ENCODE data around the gene C1orf159. TPM values are rescaled to one million over a fixed set of nuclear protein-coding genes. Genes with fewer than 3 reads are reported as not detected.
"Not testable (repeated sequence)": the region's sequence is repeated elsewhere in the genome, so short reads cannot be mapped to it uniquely, and the experiment has no call there.

C1orf159 gene
- total and polyA plus RNA-seq, 4 donors: 9.5 to 19.2 (median 13.3) TPM

- Histone ChIP-seq H3K36me3 (ENCODE audit: control insufficient read depth in 4 of 4, insufficient read depth in 4 of 4, low read length in 4 of 4) (peaks cover 0 to 9% (median 3%) of the 10 kb centered on the region in 4 donors), H3K9me3 (ENCODE audit: control insufficient read depth in 4 of 4, insufficient read depth in 3 of 4, low read length in 3 of 4) (no peaks in the 10 kb centered on the region), H3K9ac (ENCODE audit: insufficient read depth in 1 of 2, low read length in 2 of 2) (no peak overlapping the region), H3K27ac (ENCODE audit: low read depth in 1 of 2, low read length in 1 of 2) (no peak overlapping the region), H3K27me3 (ENCODE audit: control insufficient read depth in 3 of 3, insufficient read depth in 3 of 3, low read length in 2 of 3) (peaks cover 5 to 53% (median 16%) of the 10 kb centered on the region in 3 donors), H3K4me1 (ENCODE audit: control insufficient read depth in 5 of 5, insufficient read depth in 5 of 5, low read length in 5 of 5) (peaks cover 0 to 9% (median 3%) of the 10 kb centered on the region in 5 donors), H3K4me3 (peak overlapping the region; percentile 45)
- no peak for TF ChIP-seq CTCF (IDR thresholded peaks at IDR 0.05; ENCODE audit: control extremely low read depth, extremely low read depth)
- WGBS, 2 donors: 3 to 5% methylated on average over 50 to 69 of the region's 69 CpGs
- peak; percentile 91 for ATAC-seq (ENCODE audit: insufficient read depth, low FRiP score)
- DNase-seq: peak; percentile 72 to 79 (median 76)
These were observed 56.2 kb downstream of the C1orf159 start for GRCh38 chr1:1059494-1060280.

- no peak overlapping the region for H3K4me3 ChIP-seq
- H3K9me3 ChIP-seq (ENCODE audit: control insufficient read depth in 4 of 4, insufficient read depth in 3 of 4, low read length in 3 of 4): no peaks in the 10 kb centered on the region
- H3K27me3 ChIP-seq (ENCODE audit: control insufficient read depth in 3 of 3, insufficient read depth in 3 of 3, low read length in 2 of 3): peaks cover 5 to 53% (median 16%) of the 10 kb centered on the region in 3 donors
- H3K4me1 ChIP-seq (ENCODE audit: control insufficient read depth in 5 of 5, insufficient read depth in 5 of 5, low read length in 5 of 5): peaks cover 0 to 7% (median 3%) of the 10 kb centered on the region in 5 donors
- peaks cover 0 to 15% (median 3%) of the 10 kb centered on the region in 4 donors for H3K36me3 ChIP-seq (ENCODE audit: control insufficient read depth in 4 of 4, insufficient read depth in 4 of 4, low read length in 4 of 4)
- WGBS, 2 donors: 1 to 2% methylated on average over 37 to 48 of the region's 48 CpGs
- no peak for DNase-seq
- H3K27ac ChIP-seq (ENCODE audit: low read depth in 1 of 2, low read length in 1 of 2): no peak overlapping the region
- no peak for TF ChIP-seq CTCF (IDR thresholded peaks at IDR 0.05; ENCODE audit: control extremely low read depth, extremely low read depth)
- no peak for ATAC-seq (ENCODE audit: insufficient read depth, low FRiP score)
- H3K9ac ChIP-seq (ENCODE audit: insufficient read depth in 1 of 2, low read length in 2 of 2): no peak overlapping the region
These were observed 56.9 kb downstream of the C1orf159 start for GRCh38 chr1:1058921-1059493.

- ATAC-seq (ENCODE audit: insufficient read depth, low FRiP score) (no peak), DNase-seq (no peak)
- Histone ChIP-seq H3K36me3 (ENCODE audit: control insufficient read depth in 4 of 4, insufficient read depth in 4 of 4, low read length in 4 of 4) (peaks cover 0 to 22% (median 3%) of the 10 kb centered on the region in 4 donors), H3K9ac (ENCODE audit: insufficient read depth in 1 of 2, low read length in 2 of 2) (no peak overlapping the region), H3K4me1 (ENCODE audit: control insufficient read depth in 5 of 5, insufficient read depth in 5 of 5, low read length in 5 of 5) (peaks cover 0 to 6% (median 0%) of the 10 kb centered on the region in 5 donors), H3K4me3 (no peak overlapping the region), H3K27me3 (ENCODE audit: control insufficient read depth in 3 of 3, insufficient read depth in 3 of 3, low read length in 2 of 3) (peaks cover 2 to 49% (median 14%) of the 10 kb centered on the region in 3 donors), H3K27ac (ENCODE audit: low read depth in 1 of 2, low read length in 1 of 2) (no peak overlapping the region), H3K9me3 (ENCODE audit: control insufficient read depth in 4 of 4, insufficient read depth in 3 of 4, low read length in 3 of 4) (no peaks in the 10 kb centered on the region)
- 19 to 35% methylated on average over 24 of the region's 24 CpGs for WGBS, 2 donors
- TF ChIP-seq CTCF (IDR thresholded peaks at IDR 0.05; ENCODE audit: control extremely low read depth, extremely low read depth): no peak
These were observed 57.6 kb downstream of the C1orf159 start for GRCh38 chr1:1058088-1058905.

GRCh38 chr1:1057769-1058087, 58.2 kb downstream of the C1orf159 start:
- peaks cover 0 to 44% (median 13%) of the 10 kb centered on the region in 3 donors for H3K27me3 ChIP-seq (ENCODE audit: control insufficient read depth in 3 of 3, insufficient read depth in 3 of 3, low read length in 2 of 3)
- not testable (repeated sequence) for H3K4me3 ChIP-seq; H3K4me1 ChIP-seq (ENCODE audit: control insufficient read depth in 5 of 5, insufficient read depth in 5 of 5, low read length in 5 of 5); H3K27ac ChIP-seq (ENCODE audit: low read depth in 1 of 2, low read length in 1 of 2); DNase-seq; H3K9me3 ChIP-seq (ENCODE audit: control insufficient read depth in 4 of 4, insufficient read depth in 3 of 4, low read length in 3 of 4); H3K9ac ChIP-seq (ENCODE audit: insufficient read depth in 1 of 2, low read length in 2 of 2); ATAC-seq (ENCODE audit: insufficient read depth, low FRiP score)
- H3K36me3 ChIP-seq (ENCODE audit: control insufficient read depth in 4 of 4, insufficient read depth in 4 of 4, low read length in 4 of 4): peaks cover 0 to 25% (median 4%) of the 10 kb centered on the region in 4 donors
- WGBS, 2 donors: 59 to 72% methylated on average over 15 of the region's 15 CpGs
